Raji (cell line): ENCODE data around the gene ANKS3.

ENCODE experiments used
- POLR2A ChIP-seq: IDR thresholded peaks from 2 replicates; pipeline ENCODE4 v1.6.1; 2011; ENCODE audit warnings: low read depth, low read length, control low read depth; ENCODE audit not compliant: insufficient read depth

The ANKS3 gene

DNA sequence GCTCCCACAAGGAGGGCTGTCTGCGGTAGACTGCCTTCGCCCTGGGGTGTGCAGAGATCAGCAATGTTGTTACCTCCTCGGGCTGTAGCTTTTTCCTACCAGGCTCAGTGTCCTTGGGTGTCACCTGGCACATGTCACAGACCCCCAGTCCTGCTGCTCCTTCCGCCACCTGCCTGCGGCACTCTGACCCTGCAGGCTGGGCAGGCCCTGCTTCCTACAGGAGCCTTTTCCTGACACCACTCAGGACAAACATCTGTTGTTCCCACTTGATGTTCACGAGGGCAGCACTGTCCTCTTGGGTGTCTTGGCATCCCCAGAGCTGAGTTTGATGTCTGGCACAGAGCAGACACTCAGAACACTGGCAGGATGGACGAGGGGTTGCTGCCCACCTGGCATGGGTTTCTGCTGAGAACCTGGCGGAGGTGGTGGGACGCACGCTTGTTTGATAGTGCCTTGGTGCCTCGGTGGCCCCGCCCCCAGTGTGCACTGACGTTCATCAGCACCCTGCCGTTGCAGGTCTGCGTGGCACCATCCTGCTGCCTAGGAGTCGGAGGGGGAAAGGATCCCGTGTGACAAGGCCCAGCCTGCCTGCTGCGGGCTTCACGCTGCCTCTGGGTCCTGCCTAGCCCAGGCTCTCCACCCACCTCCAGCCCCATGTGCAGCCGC lies 67.4 kb downstream of the ANKS3 start:
- TF ChIP-seq POLR2A: no peak

DNA sequence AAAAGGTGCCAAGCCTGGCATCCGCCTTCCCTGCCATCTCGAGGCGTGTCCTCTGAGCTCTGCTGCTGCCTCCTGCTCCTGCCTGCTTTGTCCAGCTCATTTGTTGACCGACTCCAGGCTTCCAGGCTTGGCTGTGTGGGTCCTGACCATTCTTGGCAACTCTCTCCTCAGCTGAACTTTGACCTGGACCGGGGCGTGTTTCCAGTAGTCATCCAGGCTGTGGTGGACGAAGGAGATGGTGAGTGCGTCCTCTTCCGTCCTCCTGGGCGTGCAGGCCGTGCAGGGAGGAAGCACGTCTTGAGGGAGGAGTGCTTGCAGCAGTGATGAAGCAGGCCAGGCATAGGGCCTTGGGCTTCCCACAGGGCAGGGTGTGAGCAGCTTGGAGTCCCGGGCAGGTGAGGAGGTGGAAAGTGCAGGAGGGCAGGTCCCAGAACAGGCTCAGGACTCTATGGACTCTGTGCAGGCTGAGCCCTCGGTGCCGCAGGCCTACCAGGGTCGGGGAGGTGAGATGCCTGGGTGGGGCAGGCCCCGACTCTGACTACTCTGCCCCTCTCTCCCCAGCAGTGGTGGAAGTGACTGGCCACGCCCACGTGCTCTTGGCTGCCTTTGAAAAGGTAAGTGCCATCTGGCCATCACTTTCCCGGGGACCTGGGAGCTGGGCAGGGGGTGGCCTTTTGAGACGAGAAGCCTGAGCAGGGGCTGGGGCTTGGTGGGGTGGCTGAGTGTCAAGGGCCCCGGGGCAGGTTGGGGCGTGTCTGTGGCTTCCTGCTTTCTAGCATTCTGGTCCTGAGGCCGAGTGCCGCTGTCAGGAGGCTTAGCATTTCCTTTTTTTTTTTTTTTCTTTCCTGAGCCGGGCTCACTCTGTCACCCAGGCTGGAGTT lies 69.3 kb downstream of the ANKS3 start:
- TF ChIP-seq POLR2A: no peak

DNA sequence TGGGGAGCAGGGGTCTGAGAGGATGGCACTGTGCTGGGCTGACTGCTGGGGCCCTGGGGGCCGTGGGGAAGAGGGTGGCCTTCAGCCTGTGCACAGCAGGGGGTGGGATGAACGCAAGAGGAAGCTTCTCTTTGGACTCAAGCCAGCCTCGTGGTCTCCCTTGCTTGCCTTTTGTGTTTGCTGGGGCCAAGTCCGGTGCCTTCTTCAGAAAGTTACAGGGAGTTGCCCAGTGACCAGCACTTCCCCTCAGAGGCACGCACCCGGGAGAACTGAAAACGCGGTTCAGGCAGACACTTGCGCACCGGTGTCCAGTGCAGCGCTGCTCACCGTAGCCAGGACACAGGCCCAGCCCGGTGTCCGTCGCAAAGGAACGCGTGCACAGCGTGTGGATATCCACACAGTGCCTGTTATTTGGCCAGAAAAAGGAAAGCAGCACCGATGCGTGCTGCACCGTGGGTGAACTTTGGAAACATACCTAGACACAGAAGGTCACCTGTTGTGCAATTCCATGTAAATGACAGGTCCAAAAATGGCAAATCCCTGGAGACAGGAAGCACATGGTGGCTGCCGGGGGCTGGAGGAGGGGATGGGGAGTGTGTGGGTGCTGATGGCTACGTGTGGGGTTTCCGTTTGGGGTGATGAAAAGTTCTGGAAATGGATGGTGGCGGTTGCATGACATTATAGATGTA lies 70.2 kb downstream of the ANKS3 start:
- no peak for TF ChIP-seq POLR2A

DNA sequence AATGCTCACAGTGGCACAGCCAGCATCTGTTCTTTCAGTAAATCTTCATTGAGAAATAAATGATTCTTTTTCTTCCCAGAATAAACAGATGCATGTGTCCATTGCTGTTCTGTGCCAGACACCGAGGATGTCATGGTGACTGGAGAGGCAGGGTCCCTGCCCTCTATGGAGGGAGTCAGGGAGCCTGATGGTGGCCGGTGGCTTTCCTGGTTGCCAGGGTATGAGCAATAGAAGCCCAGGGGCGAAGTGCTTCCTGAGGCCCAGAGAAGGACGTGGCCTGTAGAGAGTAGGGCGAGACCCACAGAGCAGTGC lies 70.7 kb downstream of the ANKS3 start:
- TF ChIP-seq POLR2A: no peak

DNA sequence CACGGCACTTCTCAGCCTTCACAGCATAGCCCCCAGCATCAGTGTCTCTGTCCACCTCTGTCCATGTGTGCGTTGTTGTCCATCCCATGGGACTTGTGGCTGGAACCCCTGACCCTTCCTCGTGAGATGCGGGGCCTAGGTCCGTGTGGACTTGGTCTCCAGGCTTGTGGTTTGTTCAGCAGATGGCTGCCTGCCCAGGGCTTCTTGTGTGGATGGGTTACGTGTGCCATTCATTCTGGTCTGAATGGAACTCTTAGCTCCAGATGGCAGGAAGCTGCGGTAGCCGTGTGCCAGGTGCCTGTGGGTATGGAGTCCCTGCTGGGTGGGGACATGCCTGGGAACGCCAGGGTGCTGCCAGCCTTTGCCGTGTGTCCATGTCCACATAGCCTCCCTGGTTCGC lies 72.4 kb downstream of the ANKS3 start:
- no peak for TF ChIP-seq POLR2A

DNA sequence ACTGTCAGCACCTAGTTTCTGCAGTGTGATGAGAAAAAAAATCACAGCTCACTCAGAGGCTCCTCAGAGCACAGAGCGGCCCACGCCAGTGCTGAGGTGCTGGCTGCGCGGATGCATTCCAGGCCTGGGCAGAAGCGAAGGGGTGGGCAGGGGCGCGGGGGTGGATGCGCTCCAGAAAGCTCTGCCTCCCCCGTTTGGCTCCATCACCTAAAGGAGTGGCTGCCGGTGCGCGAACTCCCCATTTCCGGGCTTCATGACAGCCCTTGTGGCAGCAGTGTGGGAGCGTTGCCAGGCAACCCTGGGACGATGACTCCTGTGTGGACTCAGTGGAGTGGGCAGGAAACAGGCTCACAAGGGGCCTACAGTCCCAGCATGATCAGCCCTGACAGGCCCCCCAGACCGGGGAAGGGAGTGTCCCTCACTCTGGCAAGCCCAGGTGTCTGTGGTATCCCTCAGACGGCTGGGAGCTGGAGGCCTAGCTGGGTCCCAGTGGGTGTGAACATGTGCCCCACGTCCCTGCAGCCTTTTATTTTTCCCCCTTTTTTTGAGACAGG lies 73.5 kb downstream of the ANKS3 start:
- no peak for TF ChIP-seq POLR2A

DNA sequence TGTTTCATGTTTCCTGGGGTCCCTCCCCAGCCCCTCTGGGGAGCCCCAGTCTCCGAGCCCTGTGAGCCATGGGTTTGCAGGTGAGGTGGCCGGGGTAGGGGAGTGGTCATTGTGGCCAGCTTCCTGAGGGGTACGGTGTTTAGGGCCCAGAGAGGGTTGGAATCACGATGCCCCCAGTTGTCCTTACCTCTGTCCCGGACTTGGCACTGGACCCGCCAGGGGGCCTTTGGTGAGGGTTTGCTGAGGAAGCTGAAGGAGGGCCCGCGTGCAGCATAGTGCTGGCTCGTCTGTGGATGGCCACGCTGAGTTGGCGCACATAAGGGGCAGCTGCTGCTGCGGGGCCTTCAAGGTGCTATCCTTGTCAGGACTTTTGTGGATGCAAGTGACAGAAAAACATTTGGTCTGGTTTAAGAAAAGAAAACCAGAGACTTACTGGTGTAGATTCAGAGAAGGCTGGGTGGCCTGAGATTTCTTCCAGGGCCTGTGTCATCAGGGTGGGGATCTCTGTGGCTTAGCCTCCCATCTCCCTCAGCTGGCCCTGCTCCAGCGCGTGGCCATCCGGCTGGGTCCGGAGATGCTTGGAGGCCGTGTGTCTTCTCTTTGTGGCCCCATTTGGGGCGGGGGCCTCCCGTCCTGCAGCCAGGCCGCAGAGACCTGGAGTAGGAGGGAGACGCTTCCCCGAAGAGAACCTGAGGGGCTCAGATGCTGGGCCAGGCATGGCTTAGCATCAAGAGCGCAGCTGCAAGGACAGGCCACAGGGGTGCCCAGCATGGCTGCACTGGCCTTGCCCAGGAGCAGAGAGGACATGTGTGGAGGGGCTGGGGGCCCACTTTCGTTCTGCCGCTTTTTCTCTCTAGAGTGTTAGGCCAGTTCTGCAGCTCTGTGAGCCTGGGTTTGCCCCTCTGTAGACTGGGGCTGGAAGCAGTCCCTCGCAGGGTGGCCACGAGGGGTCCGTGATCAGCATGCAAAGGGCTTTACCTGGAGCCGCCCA lies 74.4 kb downstream of the ANKS3 start:
- no peak for TF ChIP-seq POLR2A

DNA sequence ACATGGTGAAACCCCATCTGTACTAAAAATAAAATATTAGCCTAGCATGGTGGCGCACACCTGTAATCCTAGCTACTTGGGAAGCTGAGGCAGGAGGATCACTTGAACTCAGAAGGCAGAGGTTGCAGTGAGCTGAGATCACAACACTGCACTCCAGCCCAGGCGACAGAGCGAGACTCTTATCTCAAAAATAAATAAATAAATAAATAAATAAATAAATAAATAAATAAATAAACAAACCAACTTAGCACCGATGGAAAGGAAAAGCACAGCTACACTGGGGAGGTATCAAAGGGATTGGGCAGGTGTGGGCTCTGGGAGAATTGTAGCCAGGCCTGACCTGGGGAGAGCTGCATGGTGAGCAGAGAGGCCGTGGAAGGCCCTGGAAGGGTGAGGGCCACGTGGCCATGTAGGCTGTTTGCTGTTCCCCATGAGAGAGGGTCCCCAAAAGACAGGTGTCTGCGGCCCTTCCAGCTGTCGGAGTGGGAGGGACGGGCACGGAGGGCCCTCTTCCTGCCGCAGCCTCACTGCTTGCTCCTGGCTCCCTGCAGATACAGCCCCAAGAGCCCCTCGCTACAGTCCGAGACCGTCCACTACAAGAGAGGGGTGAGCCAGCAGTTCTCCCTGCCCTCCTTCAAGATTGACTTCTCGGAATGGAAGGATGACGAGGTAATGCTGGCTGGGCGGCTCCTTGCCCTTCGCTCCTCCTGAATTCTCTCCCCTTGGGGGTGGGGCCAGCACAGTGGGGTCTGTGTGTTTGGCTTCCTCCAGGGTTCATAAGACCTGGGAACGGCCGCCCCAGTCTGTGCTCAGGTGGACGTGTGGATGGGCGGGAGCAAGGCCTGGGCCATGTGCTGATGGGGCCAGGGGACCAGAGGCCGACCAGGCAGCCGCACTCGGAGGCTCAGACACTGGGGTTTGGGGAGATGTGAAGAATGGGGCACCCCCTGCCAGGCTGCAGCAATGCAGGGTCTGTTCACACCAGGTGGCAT lies 77.1 kb downstream of the ANKS3 start:
- no peak for TF ChIP-seq POLR2A

DNA sequence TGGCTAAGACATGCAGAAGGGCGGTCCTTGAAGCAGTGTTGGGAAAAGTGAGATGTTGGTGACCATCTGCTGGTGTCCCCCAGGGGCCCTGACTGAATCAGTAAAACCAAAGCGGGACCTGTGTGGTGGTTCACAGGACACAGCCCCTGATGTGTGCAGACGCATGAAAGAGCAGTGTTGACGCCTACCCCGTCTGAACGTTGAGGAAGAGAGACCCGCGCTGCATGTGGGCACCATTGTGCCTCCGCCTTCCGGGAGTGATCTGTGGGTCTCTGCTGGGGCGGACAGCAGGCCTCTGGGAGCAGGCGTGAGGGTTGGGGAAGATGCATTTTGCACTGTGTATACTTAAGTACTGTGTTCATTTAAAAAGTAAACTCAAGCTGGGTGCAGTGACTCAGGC lies 77.8 kb downstream of the ANKS3 start:
- TF ChIP-seq POLR2A: no peak

DNA sequence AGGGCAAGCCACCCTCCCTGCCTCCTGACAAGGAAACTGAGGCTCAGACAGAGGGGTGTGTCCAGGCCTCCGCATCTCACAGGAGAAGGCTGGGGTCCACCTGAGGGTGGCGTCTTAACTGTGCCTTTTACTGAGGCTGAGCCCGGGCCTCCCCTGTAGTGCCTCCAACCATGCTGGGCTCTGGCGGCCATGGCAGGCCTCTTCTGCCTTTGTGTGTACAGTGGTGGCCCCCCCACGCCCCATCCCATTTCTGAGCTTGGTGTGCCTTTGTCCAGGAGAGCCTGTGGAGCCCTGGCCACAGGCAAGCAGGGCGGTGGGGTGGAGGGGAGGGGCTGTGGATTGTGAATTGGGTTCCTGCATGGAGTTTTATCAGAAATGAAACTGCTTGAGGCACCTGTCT lies 78.3 kb downstream of the ANKS3 start:
- no peak for TF ChIP-seq POLR2A

DNA sequence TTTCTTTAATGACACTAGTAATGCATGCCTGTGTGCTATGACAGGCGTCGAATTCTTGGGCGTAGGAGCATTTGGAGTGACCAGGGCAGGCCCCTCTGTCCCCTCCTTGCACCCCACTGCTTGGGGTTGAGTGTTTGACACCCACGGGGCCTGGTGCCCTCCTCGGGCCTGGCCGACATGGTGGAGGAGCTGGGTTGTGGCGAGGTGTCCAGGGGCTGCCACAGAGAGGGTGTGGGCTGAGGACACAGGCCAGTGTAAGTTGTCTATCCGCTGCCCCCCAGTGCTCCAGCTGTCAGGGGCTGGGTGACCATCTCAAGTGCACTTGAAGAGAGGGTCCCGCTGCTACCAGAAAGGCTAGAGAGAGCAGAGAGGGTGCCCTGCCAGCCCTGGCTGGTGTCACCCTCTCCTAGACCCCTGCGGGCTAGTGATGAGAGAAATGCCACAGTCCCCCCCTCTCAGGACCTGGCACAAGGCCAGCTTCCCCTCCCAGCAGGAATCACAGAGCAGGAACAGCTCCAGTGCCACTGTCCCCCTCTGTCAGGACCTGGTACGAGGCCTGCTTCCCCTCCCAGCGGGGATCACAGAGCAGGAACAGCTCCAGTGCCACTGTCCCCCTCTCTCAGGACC lies 79.0 kb downstream of the ANKS3 start:
- TF ChIP-seq POLR2A: no peak

DNA sequence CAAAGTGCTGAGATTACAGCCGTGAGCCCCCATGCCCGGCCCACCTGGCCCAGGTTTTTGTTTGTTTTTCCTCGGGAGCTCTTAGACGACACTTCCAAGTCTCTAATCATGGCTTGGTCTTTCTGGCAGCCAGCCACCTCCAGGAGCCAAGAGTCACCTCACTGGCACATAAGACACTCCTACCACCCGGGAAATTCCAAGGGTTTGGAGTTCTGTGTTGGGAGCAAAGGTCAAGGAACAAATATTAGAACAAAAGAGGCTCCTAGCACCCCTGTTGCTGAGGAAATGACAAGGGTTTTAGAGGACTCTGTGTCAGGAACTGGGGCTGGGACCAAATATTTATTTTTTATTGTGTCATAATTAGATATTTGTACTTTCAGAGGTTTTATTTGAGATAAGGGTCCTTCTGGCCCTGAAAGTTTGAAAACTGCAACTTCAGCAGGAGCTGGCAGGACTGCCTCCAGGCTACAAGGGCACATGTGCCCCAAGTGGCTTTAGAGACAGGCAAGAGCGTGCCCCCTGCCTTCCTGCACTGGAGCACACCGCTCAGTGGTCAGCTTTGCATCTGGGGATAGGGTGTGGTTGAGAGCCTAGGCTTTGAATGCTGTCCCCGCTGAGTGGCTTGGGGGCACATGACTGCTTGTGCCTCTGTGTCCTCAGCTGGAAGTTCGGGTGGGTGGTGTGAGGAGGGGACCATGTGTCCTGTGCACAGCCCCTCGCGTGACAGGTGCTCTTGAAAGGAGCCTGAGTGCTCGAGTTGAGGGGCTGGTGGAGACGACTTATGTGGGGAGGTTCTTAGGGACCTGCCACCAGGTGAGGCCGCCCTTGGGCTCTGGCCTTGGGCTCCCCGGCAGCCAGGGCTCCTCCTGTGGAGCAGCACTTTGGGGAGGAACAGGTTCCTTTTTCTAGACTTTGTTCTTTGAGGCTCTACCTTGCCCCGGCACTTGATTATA lies 79.8 kb downstream of the ANKS3 start:
- TF ChIP-seq POLR2A: no peak
